HepG2 (cell line): ENCODE data around the gene PPM1H. TPM values are rescaled to one million over a fixed set of nuclear protein-coding genes. Genes with fewer than 3 reads are reported as not detected.
A peak's percentile ranks its signal among the peaks of the same experiment; 100 is the strongest.

Experiments used
- AGO2 ChIP-seq: fragments of 200-400 bp; formaldehyde crosslinking; optimal IDR thresholded peaks from 2 replicates; pipeline ENCODE3; 2017; ENCODE audit warnings: mild to moderate bottlenecking, low read depth, low read length, moderate library complexity
- ATAD3A ChIP-seq: sonication (generic); formaldehyde crosslinking; IDR thresholded peaks from 2 replicates; pipeline ENCODE4 v1.4.0; 2020; ENCODE audit warnings: missing genetic modification reagents
- ATF1 ChIP-seq: IDR thresholded peaks from 2 replicates; pipeline ENCODE4 v1.6.1; 2016; ENCODE audit warnings: mild to moderate bottlenecking, control low read depth
- CENPX ChIP-seq: sonication (generic); formaldehyde crosslinking; IDR thresholded peaks from 2 replicates; pipeline ENCODE4 v1.9.0; 2021; ENCODE audit warnings: mild to moderate bottlenecking, missing genetic modification reagents, moderate library complexity
- FOXA1 ChIP-seq, 2 experiments: fragments of 450-650 bp in 1 of 2; sonication (generic) in 1 of 2; formaldehyde crosslinking in 1 of 2; IDR thresholded peaks; 2 replicates each; pipeline versions ENCODE4 v1.4.0 to v1.6.1; 2016 to 2020; ENCODE audit warnings: missing genetic modification reagents in 1 of 2
- GFI1 ChIP-seq: sonication (generic); formaldehyde crosslinking; IDR thresholded peaks from 2 replicates; pipeline ENCODE4 v1.5.0; 2020; ENCODE audit warnings: missing genetic modification reagents, mild to moderate bottlenecking, borderline replicate concordance
- GPN1 ChIP-seq: sonication (generic); formaldehyde crosslinking; IDR thresholded peaks from 2 replicates; pipeline ENCODE4 v1.5.1; 2020; ENCODE audit warnings: missing genetic modification reagents, borderline replicate concordance
- NFYC ChIP-seq: IDR thresholded peaks from 2 replicates; pipeline ENCODE4 v1.6.1; 2016; ENCODE audit warnings: missing genetic modification reagents, missing compliant biosample characterization
- PREB ChIP-seq: sonication (generic); formaldehyde crosslinking; IDR thresholded peaks from 2 replicates; pipeline ENCODE4 v1.4.0; 2020; ENCODE audit warnings: missing genetic modification reagents
- RELA ChIP-seq: sonication (generic); formaldehyde crosslinking; IDR thresholded peaks from 2 replicates; pipeline ENCODE4 v1.4.0; 2020; ENCODE audit warnings: missing genetic modification reagents
- TGIF2 ChIP-seq: IDR thresholded peaks from 2 replicates; pipeline ENCODE4 v1.6.1; 2016; ENCODE audit warnings: control low read depth, missing compliant biosample characterization
- THAP11 ChIP-seq: IDR thresholded peaks from 2 replicates; pipeline ENCODE4 v1.6.1; 2016; ENCODE audit warnings: missing biosample characterization, missing genetic modification reagents
- ZBTB14 ChIP-seq: sonication (generic); formaldehyde crosslinking; IDR thresholded peaks from 2 replicates; pipeline ENCODE4 v1.4.0; 2020; ENCODE audit warnings: missing genetic modification reagents
- ZBTB38 ChIP-seq: sonication (generic); formaldehyde crosslinking; IDR thresholded peaks from 2 replicates; pipeline ENCODE4 v1.5.1; 2020; ENCODE audit warnings: mild to moderate bottlenecking, missing genetic modification reagents
- ZBTB43 ChIP-seq: sonication (generic); formaldehyde crosslinking; conservative IDR thresholded peaks from 2 replicates; pipeline ENCODE4 v1.4.0; 2020; ENCODE audit warnings: missing genetic modification reagents
- ZFP82 ChIP-seq: sonication (generic); formaldehyde crosslinking; IDR thresholded peaks from 2 replicates; pipeline ENCODE4 v1.5.1; 2020; ENCODE audit warnings: mild to moderate bottlenecking, missing genetic modification reagents, borderline replicate concordance
- ZNF20 ChIP-seq: sonication (generic); formaldehyde crosslinking; IDR thresholded peaks from 2 replicates; pipeline ENCODE4 v1.4.0; 2020; ENCODE audit warnings: mild to moderate bottlenecking, moderate library complexity, missing genetic modification reagents
- ZNF292 ChIP-seq: sonication (generic); formaldehyde crosslinking; IDR thresholded peaks from 2 replicates; pipeline ENCODE4 v1.8.1; 2022; ENCODE audit warnings: mild to moderate bottlenecking, low read depth, missing genetic modification reagents, borderline replicate concordance
- ZNF44 ChIP-seq: sonication (generic); formaldehyde crosslinking; IDR thresholded peaks from 2 replicates; pipeline ENCODE4 v1.5.1; 2020; ENCODE audit warnings: mild to moderate bottlenecking, missing genetic modification reagents
- ZNF766 ChIP-seq: sonication (generic); formaldehyde crosslinking; IDR thresholded peaks from 2 replicates; pipeline ENCODE4 v1.5.0; 2020; ENCODE audit warnings: missing genetic modification reagents, borderline replicate concordance
- ZNF800 ChIP-seq: sonication (generic); formaldehyde crosslinking; IDR thresholded peaks from 2 replicates; pipeline ENCODE4 v1.4.0; 2020; ENCODE audit warnings: missing genetic modification reagents
- ZSCAN12 ChIP-seq: sonication (generic); formaldehyde crosslinking; IDR thresholded peaks from 2 replicates; pipeline ENCODE4 v1.9.0; 2021; ENCODE audit warnings: mild to moderate bottlenecking, missing genetic modification reagents
- ZUFSP ChIP-seq: sonication (generic); formaldehyde crosslinking; IDR thresholded peaks from 2 replicates; pipeline ENCODE4 v1.9.0; 2021; ENCODE audit warnings: missing genetic modification reagents, mild to moderate bottlenecking, borderline replicate concordance
- ZZZ3 ChIP-seq: sonication (generic); formaldehyde crosslinking; IDR thresholded peaks from 2 replicates; pipeline ENCODE4 v1.4.0; 2020; ENCODE audit warnings: missing genetic modification reagents, mild to moderate bottlenecking, borderline replicate concordance
- polyA plus RNA-seq, 8 experiments: library from polyadenylated mRNA; depleted of rRNA in 3 of 8; stranded (reverse) in 7 of 8; unstranded in 1 of 8; fragments of >200 nt; fragmentation: Illumina TruSeq in 4 of 8; extraction: Trizol in 4 of 8; gene quantifications; 2 replicates each; pipeline versions ENCODE4 v1.2.1 to v1.2.3, GENCODE V29; 2011 to 2016; ENCODE audit warnings: low read depth in 4 of 8, missing spikeins in 1 of 8, mixed read lengths in 1 of 8; ENCODE audit not compliant: insufficient read depth in 1 of 8
- total RNA-seq, 5 experiments: library from RNA; depleted of rRNA; stranded (reverse); fragments of >200 nt; fragmentation: Illumina TruSeq; extraction: Trizol; gene quantifications; 2 replicates each; pipeline ENCODE4 v1.2.3, GENCODE V29; 2016; ENCODE audit warnings: low read depth in 1 of 5

The PPM1H gene
- total and polyA plus RNA-seq, 2 of the 13 experiments (the other 11 are each of a cell fraction or from before 2014, with no cell fraction given) = 29.1 to 38.1 TPM

- no peak for TF ChIP-seq ZUFSP
- TF ChIP-seq ZBTB38 (CRISPR knock-in tag) = no peak
- TF ChIP-seq ZNF800 (CRISPR knock-in tag) = no peak
- no peak for TF ChIP-seq ZZZ3 (CRISPR knock-in tag)
- no peak for TF ChIP-seq ZNF20 (CRISPR knock-in tag)
- no peak for TF ChIP-seq ZFP82
- TF ChIP-seq RELA (CRISPR knock-in tag) = no peak
- peak; percentile 27; the same call in 1 of the 2 replicates for TF ChIP-seq TGIF2 (CRISPR knock-in tag)
- no peak for TF ChIP-seq AGO2
- no peak for TF ChIP-seq FOXA1 (IDR thresholded peaks at IDR 0.05)
- 0 out of 2 replicates have a peak, but pooled peaks have one; percentile 25 for TF ChIP-seq FOXA1 (CRISPR knock-in tag; IDR thresholded peaks at IDR 0.05)
- no peak for TF ChIP-seq ZBTB14 (CRISPR knock-in tag)
- TF ChIP-seq CENPX (CRISPR knock-in tag) = no peak
- TF ChIP-seq ZBTB43 (CRISPR knock-in tag) = peak; percentile 69; the same call in 1 of the 2 replicates
- no peak for TF ChIP-seq NFYC (CRISPR knock-in tag)
- peak; percentile 70 for TF ChIP-seq GFI1 (CRISPR knock-in tag)
- TF ChIP-seq THAP11 (CRISPR knock-in tag) = peak; percentile 19; the same call in 1 of the 2 replicates
- no peak for TF ChIP-seq ATAD3A (CRISPR knock-in tag)
- peak; percentile 57 for TF ChIP-seq ATF1 (CRISPR knock-in tag)
- no peak for TF ChIP-seq ZNF292 (CRISPR knock-in tag)
- no peak for TF ChIP-seq ZNF766 (CRISPR knock-in tag)
- no peak for TF ChIP-seq GPN1 (CRISPR knock-in tag)
- TF ChIP-seq PREB = no peak
- TF ChIP-seq ZSCAN12 (CRISPR knock-in tag) = no peak
- TF ChIP-seq ZNF44 (CRISPR knock-in tag) = no peak
Measured at GRCh38 chr12:62900686-62901272, 34.2 kb downstream of the PPM1H start (continued).
